Kidney (tissue), 14 donors: ENCODE data around the gene POU2F2. TPM values are rescaled to one million over a fixed set of nuclear protein-coding genes. Genes with fewer than 3 reads are reported as not detected.

ENCODE experiments used
- DNase-seq, 5 donors: peaks; one replicate each; pipeline ENCODE4 v3.0.0-alpha.2; 2013 to 2020
- FAIRE-seq: peaks from 2 replicates; lab custom pipeline; 2012; peaks lifted over from hg19 to GRCh38; lab: Jason Lieb, UNC
- H3K27ac ChIP-seq, 2 donors: one replicate each; pipeline ENCODE4 v1.7.0; 2013; ENCODE audit warnings: low read depth in 2 of 2, low read length in 2 of 2, inconsistent platforms in 1 of 2
- H3K27me3 ChIP-seq: one replicate; pipeline ENCODE4 v1.7.1; 2013; ENCODE audit warnings: low read length, inconsistent platforms; ENCODE audit not compliant: control insufficient read depth, insufficient read depth
- H3K36me3 ChIP-seq, 3 donors: one replicate each; pipeline versions ENCODE4 v1.7.0 to v1.7.1; 2013; ENCODE audit warnings: low read length in 3 of 3, control low read depth in 1 of 3, inconsistent platforms in 1 of 3; ENCODE audit not compliant: insufficient read depth in 3 of 3, control insufficient read depth in 2 of 3
- H3K4me1 ChIP-seq, 3 donors: one replicate each; pipeline versions ENCODE4 v1.7.0 to v1.7.1; 2013; ENCODE audit warnings: low read length in 3 of 3, inconsistent platforms in 1 of 3, low read depth in 1 of 3; ENCODE audit not compliant: control insufficient read depth in 2 of 3, insufficient read depth in 2 of 3
- H3K4me3 ChIP-seq, 3 donors: one replicate each; pipeline versions ENCODE4 v1.7.0 to v1.8.1; 2013; ENCODE audit warnings: low read length in 3 of 3, control low read depth in 1 of 3, inconsistent platforms in 1 of 3
- H3K9ac ChIP-seq, 3 donors: one replicate each; pipeline versions ENCODE4 v1.7.0 to v1.7.1; 2013; ENCODE audit warnings: low read length in 3 of 3, control low read depth in 1 of 3, inconsistent platforms in 1 of 3
- H3K9me3 ChIP-seq, 3 donors: one replicate each; pipeline versions ENCODE4 v1.7.0 to v1.7.1; 2013; ENCODE audit warnings: low read length in 3 of 3, control low read depth in 1 of 3, inconsistent platforms in 1 of 3; ENCODE audit not compliant: control insufficient read depth in 2 of 3, insufficient read depth in 1 of 3
- intact Hi-C: fragments of 100-400 bp; cut with DNase I; formaldehyde crosslinking; loops from one replicate; pipeline ENCODE4 v1.11.1; 2022
- polyA plus RNA-seq: library from polyadenylated mRNA; stranded (reverse); fragments of 350-450 nt; fragmentation: Illumina TruSeq; extraction: RNeasy Lipid Tissue Mini Kit (QIAGEN cat#74804); gene quantifications from one replicate; pipeline ENCODE4 v1.2.3, GENCODE V29; 2014; ENCODE audit warnings: low read depth, low replicate concordance; ENCODE audit not compliant: insufficient read depth
- total RNA-seq: library from RNA; stranded (reverse); fragmentation: NEBNext Ultra II Directional; extraction: Animal tissue kit (Norgen Biotek cat#: 25700); gene quantifications from one replicate; pipeline ENCODE4 v1.2.1, GENCODE V29; 2021
- TF ChIP-seq, protein P1 (sequence below): IDR thresholded peaks from 3 replicates; pipeline ENCODE4 v1.5.1; 2012; ENCODE audit warnings: mild to moderate bottlenecking, moderate library complexity, borderline replicate concordance; ENCODE audit not compliant: insufficient read depth; ENCODE audit errors: extremely low read depth
- donor health status: control.
- donor health status: control.
- donor health status: control.
- donor health status: control.
- donor health status: control.
- donor health status: DM: yes; HTN: yes; CAD: no.
- donor health status: Normal renal cell carcinoma (clear cell type).

Gene POU2F2
- total and polyA plus RNA-seq, 2 donors from 2014 or later = 1.3 to 9.8 TPM

DNA sequence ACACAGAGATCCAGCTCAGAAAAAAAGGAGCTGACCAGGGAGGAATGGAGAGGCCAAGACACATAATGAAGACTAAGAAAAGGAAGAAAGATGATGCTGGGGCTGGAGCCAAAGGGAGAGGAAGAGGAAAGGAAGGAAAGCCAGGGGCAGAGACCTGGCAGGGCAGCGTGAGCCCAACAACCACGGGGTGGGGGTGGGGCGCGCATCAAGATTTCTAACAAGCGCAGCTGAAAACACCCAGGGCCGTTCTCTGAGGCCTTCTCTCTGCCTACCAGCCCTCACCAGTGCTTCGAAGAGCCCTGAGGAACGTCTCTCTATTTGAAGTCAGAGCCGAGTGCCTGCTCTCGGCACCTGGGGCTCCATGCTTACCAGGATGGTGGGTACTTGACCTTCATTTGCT, 23.6 kb upstream of the POU2F2 start:
- Histone ChIP-seq H3K4me1 (no peaks in the 10 kb centered on the region), H3K27me3 (peaks cover 2% of the 10 kb centered on the region), H3K9ac (no peak overlapping the region), H3K27ac (no peak overlapping the region), H3K9me3 (no peaks in the 10 kb centered on the region), H3K4me3 (no peak overlapping the region), H3K36me3 (no peaks in the 10 kb centered on the region)
- TF ChIP-seq, protein P1, sequence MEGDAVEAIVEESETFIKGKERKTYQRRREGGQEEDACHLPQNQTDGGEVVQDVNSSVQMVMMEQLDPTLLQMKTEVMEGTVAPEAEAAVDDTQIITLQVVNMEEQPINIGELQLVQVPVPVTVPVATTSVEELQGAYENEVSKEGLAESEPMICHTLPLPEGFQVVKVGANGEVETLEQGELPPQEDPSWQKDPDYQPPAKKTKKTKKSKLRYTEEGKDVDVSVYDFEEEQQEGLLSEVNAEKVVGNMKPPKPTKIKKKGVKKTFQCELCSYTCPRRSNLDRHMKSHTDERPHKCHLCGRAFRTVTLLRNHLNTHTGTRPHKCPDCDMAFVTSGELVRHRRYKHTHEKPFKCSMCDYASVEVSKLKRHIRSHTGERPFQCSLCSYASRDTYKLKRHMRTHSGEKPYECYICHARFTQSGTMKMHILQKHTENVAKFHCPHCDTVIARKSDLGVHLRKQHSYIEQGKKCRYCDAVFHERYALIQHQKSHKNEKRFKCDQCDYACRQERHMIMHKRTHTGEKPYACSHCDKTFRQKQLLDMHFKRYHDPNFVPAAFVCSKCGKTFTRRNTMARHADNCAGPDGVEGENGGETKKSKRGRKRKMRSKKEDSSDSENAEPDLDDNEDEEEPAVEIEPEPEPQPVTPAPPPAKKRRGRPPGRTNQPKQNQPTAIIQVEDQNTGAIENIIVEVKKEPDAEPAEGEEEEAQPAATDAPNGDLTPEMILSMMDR = no peak
- no peak for FAIRE-seq
- intact Hi-C loops = no loop called here
- DNase-seq = no peak

DNA sequence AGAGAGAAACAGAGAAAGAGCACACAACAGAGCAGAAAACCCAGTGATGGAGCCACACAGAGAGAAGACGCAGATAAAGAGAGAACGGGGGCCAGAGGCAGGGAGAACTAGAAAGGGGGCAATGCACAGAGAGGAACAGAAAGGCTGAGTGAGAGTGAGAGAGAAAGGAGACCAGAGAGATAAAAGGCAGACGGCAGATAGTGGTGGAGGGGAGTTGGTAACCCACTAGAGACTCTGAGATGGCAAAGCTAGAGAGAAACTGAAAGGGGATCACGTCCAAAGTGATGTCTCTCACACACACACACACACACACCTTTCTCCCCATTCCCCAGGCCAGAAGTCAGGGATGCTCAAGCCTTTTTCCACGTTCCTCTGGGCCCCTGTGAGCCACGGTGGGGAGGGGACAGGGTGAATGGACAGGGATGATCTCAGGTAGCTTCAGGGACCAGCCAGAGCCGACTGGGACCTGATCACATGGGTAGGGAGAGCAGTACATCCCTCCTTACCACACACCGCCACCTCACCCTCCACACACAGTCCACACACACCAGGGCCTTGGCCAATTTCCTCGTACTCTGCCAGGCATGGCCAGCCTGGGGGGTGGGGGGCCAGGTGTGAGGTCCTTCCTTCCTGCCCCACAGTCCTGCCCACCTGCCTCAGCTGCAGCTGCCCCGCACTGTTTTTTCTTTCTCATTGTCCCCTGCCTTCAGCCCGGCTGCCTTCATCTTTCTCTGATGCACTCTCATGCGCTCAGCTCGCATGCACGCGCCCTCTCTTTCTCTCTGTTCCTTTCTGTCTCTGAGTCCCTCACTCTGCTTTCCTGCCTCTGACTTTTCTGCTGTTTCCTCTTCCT, 22.5 kb upstream of the POU2F2 start:
- TF ChIP-seq, protein P1 = no peak
- Histone ChIP-seq H3K4me1 (no peaks in the 10 kb centered on the region), H3K9me3 (no peaks in the 10 kb centered on the region), H3K27me3 (peaks cover 2% of the 10 kb centered on the region), H3K27ac (no peak overlapping the region), H3K9ac (no peak overlapping the region), H3K4me3 (no peak overlapping the region), H3K36me3 (no peaks in the 10 kb centered on the region)
- intact Hi-C loops = no loop called here
- DNase-seq (no peak), FAIRE-seq (no peak)

DNA sequence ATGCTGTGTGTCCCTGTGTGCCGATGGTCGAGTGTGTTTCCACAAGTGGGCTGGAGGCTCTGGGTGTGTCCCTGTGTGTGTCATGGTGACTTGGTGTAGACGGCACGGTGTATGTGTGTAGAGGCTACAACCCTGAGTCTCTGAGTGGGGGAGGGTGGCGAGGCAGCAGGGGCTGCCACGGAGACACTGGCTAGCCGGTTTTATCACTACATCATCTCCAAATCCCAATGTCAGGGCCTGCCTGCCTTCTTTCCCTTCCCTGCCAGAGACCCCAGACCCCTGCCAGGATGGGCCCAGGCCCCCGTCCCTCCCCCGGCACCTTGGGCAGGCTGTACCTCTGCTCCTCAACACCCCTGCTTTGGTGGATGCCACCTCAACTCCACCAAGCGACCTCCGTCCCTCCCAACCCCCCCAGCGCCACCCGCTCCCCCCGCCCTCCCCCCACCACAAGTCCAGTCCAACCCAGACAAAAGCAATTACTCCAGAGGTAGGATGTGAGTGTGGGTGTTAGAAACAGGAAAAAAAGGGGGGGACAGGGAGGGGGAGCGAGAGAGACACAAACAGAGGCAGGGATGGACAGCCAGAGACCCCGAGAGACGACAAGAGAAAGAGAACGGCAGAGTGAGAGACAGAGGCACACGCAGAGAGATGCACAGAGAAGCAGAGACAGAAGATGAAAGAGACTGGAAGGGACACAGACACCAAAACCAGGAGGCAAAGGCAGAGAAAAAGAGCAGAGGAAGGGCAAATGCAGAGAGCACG, 21.6 kb upstream of the POU2F2 start:
- H3K9ac ChIP-seq = no peak overlapping the region
- peaks cover 2% of the 10 kb centered on the region for H3K27me3 ChIP-seq
- H3K9me3 ChIP-seq = no peaks in the 10 kb centered on the region
- no peaks in the 10 kb centered on the region for H3K36me3 ChIP-seq
- no peak overlapping the region for H3K4me3 ChIP-seq
- intact Hi-C loops = no loop called here
- no peak overlapping the region for H3K27ac ChIP-seq
- TF ChIP-seq, protein P1 = no peak
- DNase-seq (no peak), FAIRE-seq (no peak)
- no peaks in the 10 kb centered on the region for H3K4me1 ChIP-seq
